ENCODE results near the gene FAM76A. TPM values are rescaled to one million over a fixed set of nuclear protein-coding genes. Genes with fewer than 3 reads are reported as not detected.

FAM76A gene
- total and polyA plus RNA-seq, 9 of the 15 experiments (the other 6 are each of a cell fraction or from before 2014, with no cell fraction given), result 9.5 to 14.6 (median 11.4) TPM

DNA sequence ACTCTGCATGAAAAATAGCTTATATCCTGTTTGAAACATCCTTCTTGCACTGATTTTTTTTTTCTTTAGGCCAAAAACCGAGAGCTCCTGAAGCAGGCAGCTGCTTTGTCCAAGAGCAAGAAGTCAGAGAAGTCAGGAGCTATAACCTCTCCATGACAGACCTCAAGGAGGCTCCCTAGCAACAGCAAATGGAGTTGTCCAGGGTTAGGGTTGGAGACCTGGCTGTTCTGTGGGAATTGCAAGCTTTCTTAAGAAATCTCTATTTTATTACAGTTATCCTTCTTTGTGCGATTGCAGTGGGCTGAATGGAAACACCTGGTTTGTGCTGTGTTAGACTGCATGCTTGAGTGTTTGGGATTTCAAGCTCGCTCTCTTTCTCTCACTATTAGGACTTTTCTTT, 34.7 kb downstream of the FAM76A start (continued):
- TF ChIP-seq, protein P1, sequence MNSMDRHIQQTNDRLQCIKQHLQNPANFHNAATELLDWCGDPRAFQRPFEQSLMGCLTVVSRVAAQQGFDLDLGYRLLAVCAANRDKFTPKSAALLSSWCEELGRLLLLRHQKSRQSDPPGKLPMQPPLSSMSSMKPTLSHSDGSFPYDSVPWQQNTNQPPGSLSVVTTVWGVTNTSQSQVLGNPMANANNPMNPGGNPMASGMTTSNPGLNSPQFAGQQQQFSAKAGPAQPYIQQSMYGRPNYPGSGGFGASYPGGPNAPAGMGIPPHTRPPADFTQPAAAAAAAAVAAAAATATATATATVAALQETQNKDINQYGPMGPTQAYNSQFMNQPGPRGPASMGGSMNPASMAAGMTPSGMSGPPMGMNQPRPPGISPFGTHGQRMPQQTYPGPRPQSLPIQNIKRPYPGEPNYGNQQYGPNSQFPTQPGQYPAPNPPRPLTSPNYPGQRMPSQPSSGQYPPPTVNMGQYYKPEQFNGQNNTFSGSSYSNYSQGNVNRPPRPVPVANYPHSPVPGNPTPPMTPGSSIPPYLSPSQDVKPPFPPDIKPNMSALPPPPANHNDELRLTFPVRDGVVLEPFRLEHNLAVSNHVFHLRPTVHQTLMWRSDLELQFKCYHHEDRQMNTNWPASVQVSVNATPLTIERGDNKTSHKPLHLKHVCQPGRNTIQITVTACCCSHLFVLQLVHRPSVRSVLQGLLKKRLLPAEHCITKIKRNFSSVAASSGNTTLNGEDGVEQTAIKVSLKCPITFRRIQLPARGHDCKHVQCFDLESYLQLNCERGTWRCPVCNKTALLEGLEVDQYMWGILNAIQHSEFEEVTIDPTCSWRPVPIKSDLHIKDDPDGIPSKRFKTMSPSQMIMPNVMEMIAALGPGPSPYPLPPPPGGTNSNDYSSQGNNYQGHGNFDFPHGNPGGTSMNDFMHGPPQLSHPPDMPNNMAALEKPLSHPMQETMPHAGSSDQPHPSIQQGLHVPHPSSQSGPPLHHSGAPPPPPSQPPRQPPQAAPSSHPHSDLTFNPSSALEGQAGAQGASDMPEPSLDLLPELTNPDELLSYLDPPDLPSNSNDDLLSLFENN (IDR thresholded peaks at IDR 0.05; ENCODE audit: low read depth in 2 of 2, low read length in 2 of 2), result no peak
- TF ChIP-seq IFI16 (CRISPR knock-in tag; IDR thresholded peaks at IDR 0.05) (no peak), MAFG (tag; conservative IDR thresholded peaks at IDR 0.05) (no peak), ESRRB (CRISPR knock-in tag; IDR thresholded peaks at IDR 0.05; ENCODE audit: borderline replicate concordance) (no peak), CEBPG (CRISPR knock-in tag; IDR thresholded peaks at IDR 0.05) (no peak), CEBPG (tag; conservative IDR thresholded peaks at IDR 0.05 in 1 of 2, IDR thresholded peaks at IDR 0.05 in 1 of 2) (no peak), POLR2B (IDR thresholded peaks at IDR 0.05; ENCODE audit: low read depth, partially characterized antibody) (no peak), TSHZ1 (CRISPR knock-in tag; IDR thresholded peaks at IDR 0.05) (no peak), RAD21 (CRISPR knock-in tag; conservative IDR thresholded peaks at IDR 0.05 in 1 of 2, IDR thresholded peaks at IDR 0.05 in 1 of 2) (peak in 1 of 2 experiments; percentile 51; a peak in 2 of 4 replicates), SOX6 (IDR thresholded peaks at IDR 0.05) (no peak)
- TF ChIP-seq, protein P2, sequence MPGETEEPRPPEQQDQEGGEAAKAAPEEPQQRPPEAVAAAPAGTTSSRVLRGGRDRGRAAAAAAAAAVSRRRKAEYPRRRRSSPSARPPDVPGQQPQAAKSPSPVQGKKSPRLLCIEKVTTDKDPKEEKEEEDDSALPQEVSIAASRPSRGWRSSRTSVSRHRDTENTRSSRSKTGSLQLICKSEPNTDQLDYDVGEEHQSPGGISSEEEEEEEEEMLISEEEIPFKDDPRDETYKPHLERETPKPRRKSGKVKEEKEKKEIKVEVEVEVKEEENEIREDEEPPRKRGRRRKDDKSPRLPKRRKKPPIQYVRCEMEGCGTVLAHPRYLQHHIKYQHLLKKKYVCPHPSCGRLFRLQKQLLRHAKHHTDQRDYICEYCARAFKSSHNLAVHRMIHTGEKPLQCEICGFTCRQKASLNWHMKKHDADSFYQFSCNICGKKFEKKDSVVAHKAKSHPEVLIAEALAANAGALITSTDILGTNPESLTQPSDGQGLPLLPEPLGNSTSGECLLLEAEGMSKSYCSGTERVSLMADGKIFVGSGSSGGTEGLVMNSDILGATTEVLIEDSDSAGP (CRISPR knock-in tag; IDR thresholded peaks at IDR 0.05), result no peak
- TF ChIP-seq, protein P3, sequence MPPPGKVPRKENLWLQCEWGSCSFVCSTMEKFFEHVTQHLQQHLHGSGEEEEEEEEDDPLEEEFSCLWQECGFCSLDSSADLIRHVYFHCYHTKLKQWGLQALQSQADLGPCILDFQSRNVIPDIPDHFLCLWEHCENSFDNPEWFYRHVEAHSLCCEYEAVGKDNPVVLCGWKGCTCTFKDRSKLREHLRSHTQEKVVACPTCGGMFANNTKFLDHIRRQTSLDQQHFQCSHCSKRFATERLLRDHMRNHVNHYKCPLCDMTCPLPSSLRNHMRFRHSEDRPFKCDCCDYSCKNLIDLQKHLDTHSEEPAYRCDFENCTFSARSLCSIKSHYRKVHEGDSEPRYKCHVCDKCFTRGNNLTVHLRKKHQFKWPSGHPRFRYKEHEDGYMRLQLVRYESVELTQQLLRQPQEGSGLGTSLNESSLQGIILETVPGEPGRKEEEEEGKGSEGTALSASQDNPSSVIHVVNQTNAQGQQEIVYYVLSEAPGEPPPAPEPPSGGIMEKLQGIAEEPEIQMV (tag; conservative IDR thresholded peaks at IDR 0.05; ENCODE audit: low read depth), result no peak
- TF ChIP-seq, protein P4, sequence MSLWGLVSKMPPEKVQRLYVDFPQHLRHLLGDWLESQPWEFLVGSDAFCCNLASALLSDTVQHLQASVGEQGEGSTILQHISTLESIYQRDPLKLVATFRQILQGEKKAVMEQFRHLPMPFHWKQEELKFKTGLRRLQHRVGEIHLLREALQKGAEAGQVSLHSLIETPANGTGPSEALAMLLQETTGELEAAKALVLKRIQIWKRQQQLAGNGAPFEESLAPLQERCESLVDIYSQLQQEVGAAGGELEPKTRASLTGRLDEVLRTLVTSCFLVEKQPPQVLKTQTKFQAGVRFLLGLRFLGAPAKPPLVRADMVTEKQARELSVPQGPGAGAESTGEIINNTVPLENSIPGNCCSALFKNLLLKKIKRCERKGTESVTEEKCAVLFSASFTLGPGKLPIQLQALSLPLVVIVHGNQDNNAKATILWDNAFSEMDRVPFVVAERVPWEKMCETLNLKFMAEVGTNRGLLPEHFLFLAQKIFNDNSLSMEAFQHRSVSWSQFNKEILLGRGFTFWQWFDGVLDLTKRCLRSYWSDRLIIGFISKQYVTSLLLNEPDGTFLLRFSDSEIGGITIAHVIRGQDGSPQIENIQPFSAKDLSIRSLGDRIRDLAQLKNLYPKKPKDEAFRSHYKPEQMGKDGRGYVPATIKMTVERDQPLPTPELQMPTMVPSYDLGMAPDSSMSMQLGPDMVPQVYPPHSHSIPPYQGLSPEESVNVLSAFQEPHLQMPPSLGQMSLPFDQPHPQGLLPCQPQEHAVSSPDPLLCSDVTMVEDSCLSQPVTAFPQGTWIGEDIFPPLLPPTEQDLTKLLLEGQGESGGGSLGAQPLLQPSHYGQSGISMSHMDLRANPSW (CRISPR knock-in tag; IDR thresholded peaks at IDR 0.05), result no peak

All from K562 (cell line).